ENCODE results near the gene HIVEP3. TPM values are rescaled to one million over a fixed set of nuclear protein-coding genes. Genes with fewer than 3 reads are reported as not detected.

HIVEP3 gene
- total RNA-seq, 1 experiment from 2014 or later, result 1.4 TPM

- H3K27ac ChIP-seq (ENCODE audit: insufficient read length, low read depth, low read length), result no peak overlapping the region
- H3K9ac ChIP-seq (ENCODE audit: extremely low read depth, insufficient read length, low read length), result no peak overlapping the region
- peaks cover 15 to 24% of the 10 kb centered on the region in 2 experiments for H3K4me1 Mint-ChIP-seq
- no peak overlapping the region for H3K18ac ChIP-seq (ENCODE audit: insufficient read length, low read depth, low read length)
- H3K27me3 Mint-ChIP-seq (ENCODE audit: low read depth), result peaks cover 1% of the 10 kb centered on the region; the same call in 1 of the 2 replicates
- H3K9me3 Mint-ChIP-seq, result no peaks in the 10 kb centered on the region
- no peak overlapping the region for H3K23ac ChIP-seq (ENCODE audit: insufficient read length, low read depth, low read length)
- no peak overlapping the region for H2AFZ ChIP-seq (ENCODE audit: low read length)
- H2AK5ac ChIP-seq (ENCODE audit: insufficient read length, low read length), result no peak overlapping the region
- H3T11ph ChIP-seq (ENCODE audit: low read length), result no peak overlapping the region
- H3K14ac ChIP-seq (ENCODE audit: insufficient read depth, low read length), result no peak overlapping the region
- no peak for DNase-seq
- H2BK20ac ChIP-seq (ENCODE audit: low read depth, low read length, poor library complexity, severe bottlenecking), result no peak overlapping the region
- no peak for TF ChIP-seq CTCF (conservative IDR thresholded peaks at IDR 0.05)
- no CpG with 5 or more reads among the region's 6 CpGs for WGBS (ENCODE audit: extremely low coverage, insufficient read length, low lambda C conversion rate)
- H3K27ac Mint-ChIP-seq, result peak overlapping the region in 1 of 3 experiments; percentile 11; a peak in 2 of 7 replicates
- H4K91ac ChIP-seq (ENCODE audit: insufficient read length, low read depth, low read length), result no peak overlapping the region
- H3K4me3 Mint-ChIP-seq, result no peak overlapping the region
- H3K79me1 ChIP-seq (ENCODE audit: insufficient read depth, low read depth, low read length, poor library complexity, severe bottlenecking), result no peaks in the 10 kb centered on the region
- no peak overlapping the region for H4K8ac ChIP-seq (replicated peaks; ENCODE audit: insufficient read length, low read depth, low read length)
- no peaks in the 10 kb centered on the region for H3K23me2 ChIP-seq (ENCODE audit: insufficient read length, low read depth, low read length, poor library complexity, severe bottlenecking)
- H2BK15ac ChIP-seq (ENCODE audit: low read depth, low read length), result no peak overlapping the region
- no peak overlapping the region for H2BK120ac ChIP-seq (ENCODE audit: low read depth, low read length, poor library complexity, severe bottlenecking)
- no peaks in the 10 kb centered on the region for H3K9me3 ChIP-seq (ENCODE audit: control insufficient read depth, low read depth, low read length)
- H3K4me1 ChIP-seq (ENCODE audit: insufficient read depth, low read length), result peaks cover 5% of the 10 kb centered on the region; the same call in 1 of the 2 replicates
- H2BK5ac ChIP-seq (ENCODE audit: insufficient read length, low read length), result no peak overlapping the region
- no peak overlapping the region for H3K56ac ChIP-seq (ENCODE audit: insufficient read length, low read depth, low read length)
- H4K20me1 ChIP-seq (ENCODE audit: control insufficient read depth, insufficient read depth, insufficient read length), result no peaks in the 10 kb centered on the region
- H3K36me3 Mint-ChIP-seq (ENCODE audit: insufficient read depth in 1 of 3, low read depth in 3 of 3), result no peaks in the 10 kb centered on the region
- H2BK12ac ChIP-seq (ENCODE audit: insufficient read length, low read depth, low read length), result no peak overlapping the region
- no peak overlapping the region for H3K4me2 ChIP-seq (ENCODE audit: insufficient read depth, insufficient read length, low read length)
- H4K5ac ChIP-seq (ENCODE audit: insufficient read length, low read depth, low read length), result no peak overlapping the region
- H3K4ac ChIP-seq (ENCODE audit: low read depth, low read length), result no peak overlapping the region
- H3K79me2 ChIP-seq (ENCODE audit: insufficient read depth, low read length), result no peaks in the 10 kb centered on the region
- no peaks in the 10 kb centered on the region for H3K27me3 ChIP-seq (ENCODE audit: insufficient read depth, low read length)
Measured at GRCh38 chr1:41838266-41838665, 80.5 kb downstream of the HIVEP3 start.

Measured in H9 (cell line).